GM18526 (cell line): Measurements from ENCODE around the gene TRIM71.
A peak's percentile ranks its signal among the peaks of the same experiment; 100 is the strongest.

Source experiments
- POLR2A ChIP-seq: IDR thresholded peaks from 3 replicates; pipeline ENCODE4 v1.6.1; 2011; ENCODE audit not compliant: insufficient read length; ENCODE audit errors: extremely low read depth

The TRIM71 gene

GRCh38 chr3:32817558-32818228 is at the start of gene TRIM71:
TRIM71 (plus strand) TSS chr3:32817997; CDS start chr3:32818081, 84 bp downstream.
- no peak for TF ChIP-seq POLR2A

GRCh38 chr3:32778389-32778788 is 39.4 kb upstream of the TRIM71 start:
- no peak for TF ChIP-seq POLR2A

- no peak for TF ChIP-seq POLR2A
Measured at GRCh38 chr3:32780071-32780734, 37.6 kb upstream of the TRIM71 start.

- TF ChIP-seq POLR2A: no peak
Measured at GRCh38 chr3:32780735-32781210, 37.0 kb upstream of the TRIM71 start.

GRCh38 chr3:32781211-32781968 is 36.4 kb upstream of the TRIM71 start:
- peak; percentile 31 for TF ChIP-seq POLR2A

- TF ChIP-seq POLR2A: no peak
Measured at GRCh38 chr3:32782407-32782806, 35.4 kb upstream of the TRIM71 start.

- TF ChIP-seq POLR2A: no peak
Measured at GRCh38 chr3:32791833-32792232, 26.0 kb upstream of the TRIM71 start.

GRCh38 chr3:32794487-32795308 is 23.1 kb upstream of the TRIM71 start:
- TF ChIP-seq POLR2A: no peak

- TF ChIP-seq POLR2A: no peak
Measured at GRCh38 chr3:32797776-32798175, 20.0 kb upstream of the TRIM71 start.

- TF ChIP-seq POLR2A: no peak
Measured at GRCh38 chr3:32813180-32813579, 4.6 kb upstream of the TRIM71 start.

- no peak for TF ChIP-seq POLR2A
Measured at GRCh38 chr3:32814361-32814760, 3.4 kb upstream of the TRIM71 start.

- TF ChIP-seq POLR2A: no peak
Measured at GRCh38 chr3:32815841-32816438, 1.9 kb upstream of the TRIM71 start.

GRCh38 chr3:32816439-32817256 is 1.1 kb upstream of the TRIM71 start:
- peak; percentile 20 for TF ChIP-seq POLR2A

GRCh38 chr3:32817257-32817557 is 590 bp upstream of the TRIM71 start:
- no peak for TF ChIP-seq POLR2A
